ENCODE results near the gene ST7.

DNA sequence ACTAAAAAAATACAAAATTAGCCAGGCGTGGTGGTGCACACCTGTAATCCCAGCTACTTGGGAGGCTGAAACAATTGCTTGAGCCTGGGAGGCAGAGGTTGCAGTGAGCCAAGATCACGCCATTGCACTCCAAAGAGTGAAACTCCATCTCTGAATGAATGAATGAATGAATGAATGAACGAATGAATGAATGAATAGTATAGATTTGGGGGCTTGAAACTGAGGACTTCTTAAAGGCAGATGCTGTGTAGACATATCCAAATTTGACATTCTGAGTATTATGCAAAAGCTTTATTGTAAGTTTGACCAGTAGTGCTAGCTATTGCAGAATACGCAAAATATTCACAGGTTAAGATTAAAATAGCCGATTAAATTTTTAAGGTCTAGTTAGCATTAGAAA lies 30.8 kb upstream of the ST7 start:
- no peak for TF ChIP-seq EZH2 (IDR thresholded peaks at IDR 0.05)
- TF ChIP-seq POLR2AphosphoS5 (IDR thresholded peaks at IDR 0.05; ENCODE audit: borderline replicate concordance, low read depth, low read length): no peak

Data from SK-N-MC (cell line).